ENCODE measurements around the gene GYG2.

DNA sequence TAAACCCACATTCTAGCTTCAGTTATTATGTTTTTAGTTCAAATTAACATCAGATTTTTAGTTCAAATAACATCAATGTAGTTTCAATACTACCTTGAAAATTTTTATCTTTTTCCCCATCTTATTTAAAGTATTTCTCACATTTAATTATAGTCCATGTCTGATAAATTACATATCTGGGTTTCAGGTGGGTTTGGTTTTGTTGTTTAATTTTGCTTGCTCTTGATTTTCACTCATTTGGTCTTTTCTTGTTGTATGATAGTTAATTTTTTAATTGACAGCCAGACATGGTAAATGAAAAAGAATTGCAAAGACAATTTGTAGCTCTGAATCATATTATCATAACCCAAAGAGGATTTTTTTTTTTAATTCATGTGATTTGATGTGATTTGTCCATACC lies 41.9 kb downstream of the GYG2 start:
- TF ChIP-seq POLR2AphosphoS5 (IDR thresholded peaks at IDR 0.05; ENCODE audit: borderline replicate concordance, low read depth, low read length) (no peak), EZH2 (IDR thresholded peaks at IDR 0.05) (no peak)
